Esophagus squamous epithelium (tissue), 5 donors: ENCODE data around the gene ADAMTS12. TPM values are rescaled to one million over a fixed set of nuclear protein-coding genes. Genes with fewer than 3 reads are reported as not detected.

ENCODE experiments used
- DNase-seq: peaks from one replicate; lab custom pipeline; 2025; lab: John Stamatoyannopoulos, UW
- H3K27ac ChIP-seq, 4 donors: fragments of 200-600 bp; sonication (generic); one replicate each; pipeline ENCODE4 v1.5.1; 2016 to 2019; ENCODE audit warnings: mild to moderate bottlenecking in 1 of 4
- H3K27me3 ChIP-seq, 4 donors: fragments of 200-600 bp; sonication (generic); 1 replicate in 3 of 4; 2 replicates in 1 of 4; pipeline versions ENCODE4 v1.5.1 to v1.6.0; 2017 to 2021; ENCODE audit warnings: antibody characterized with exemption in 1 of 4
- H3K36me3 ChIP-seq, 3 donors: fragments of 200-600 bp; sonication (generic); one replicate each; pipeline ENCODE4 v1.5.1; 2016 to 2019
- H3K4me1 ChIP-seq, 3 donors: fragments of 200-600 bp; sonication (generic); one replicate each; pipeline ENCODE4 v1.5.1; 2017 to 2019
- H3K4me3 ChIP-seq, 4 donors: fragments of 200-600 bp; sonication (generic); 1 replicate in 3 of 4; 2 replicates in 1 of 4; pipeline ENCODE4 v1.5.1; 2016 to 2019; ENCODE audit warnings: mild to moderate bottlenecking in 2 of 4, moderate library complexity in 1 of 4
- H3K9me3 ChIP-seq, 3 donors: fragments of 200-600 bp; sonication (generic); one replicate each; pipeline ENCODE4 v1.5.1; 2016 to 2019
- CTCF ChIP-seq, 6 experiments: fragments of 450-650 bp in 4 of 6; fragments of 200-600 bp in 2 of 6; sonication (generic) in 2 of 6; IDR thresholded peaks; one replicate each; pipeline ENCODE4 v1.5.1; 2016 to 2019; ENCODE audit warnings: antibody characterized with exemption in 6 of 6, mild to moderate bottlenecking in 4 of 6, moderate library complexity in 4 of 6
- POLR2A ChIP-seq, 4 donors: fragments of 450-650 bp; IDR thresholded peaks; one replicate each; pipeline ENCODE4 v1.6.1; 2017; ENCODE audit warnings: antibody characterized with exemption in 4 of 4, mild to moderate bottlenecking in 4 of 4, moderate library complexity in 3 of 4
- WGBS, 2 donors: methylation state at CpG; one replicate each; pipeline ENCODE4 v1.1.5; 2018; 5-methylcytosine and 5-hydroxymethylcytosine counted together
- intact Hi-C: fragments of 100-400 bp; cut with DNase I; formaldehyde crosslinking; loops from one replicate; pipeline ENCODE4 v1.15.0; 2022
- total RNA-seq, 4 donors: library from RNA; depleted of rRNA; stranded (reverse); fragments of >200 nt; gene quantifications; one replicate each; pipeline ENCODE4 v1.1.0, GENCODE V29; 2016
- donor health status: DM: yes; HTN: yes; CAD: no.

The ADAMTS12 gene
- total RNA-seq, 4 donors from 2014 or later, result 0.73 to 1.3 (median 0.76) TPM; not detected in 1

GRCh38 chr5:33832404-33833236, 59.2 kb downstream of the ADAMTS12 start:
- Histone ChIP-seq H3K9me3 (no peaks in the 10 kb centered on the region), H3K4me1 (no peaks in the 10 kb centered on the region), H3K36me3 (no peaks in the 10 kb centered on the region), H3K27ac (no peak overlapping the region), H3K27me3 (no peaks in the 10 kb centered on the region), H3K4me3 (no peak overlapping the region)
- 64 to 72% methylated on average over 7 of the region's 7 CpGs for WGBS, 2 donors
- TF ChIP-seq POLR2A (IDR thresholded peaks at IDR 0.05), result no peak
- TF ChIP-seq CTCF (IDR thresholded peaks at IDR 0.05), result no peak
- DNase-seq, result no peak
- intact Hi-C loops, result no loop called here

- intact Hi-C loops, result no loop called here
- Histone ChIP-seq H3K4me3 (no peak overlapping the region), H3K4me1 (no peaks in the 10 kb centered on the region), H3K9me3 (no peaks in the 10 kb centered on the region), H3K27ac (no peak overlapping the region), H3K36me3 (no peaks in the 10 kb centered on the region), H3K27me3 (no peaks in the 10 kb centered on the region)
- no peak for DNase-seq
- TF ChIP-seq CTCF (IDR thresholded peaks at IDR 0.05) (no peak), POLR2A (IDR thresholded peaks at IDR 0.05) (no peak)
- WGBS, 2 donors, result 82 to 88% methylated on average over 1 of the region's 1 CpG
These were observed 60.7 kb downstream of the ADAMTS12 start for GRCh38 chr5:33831041-33831440.

- no peak for TF ChIP-seq CTCF (IDR thresholded peaks at IDR 0.05)
- no peak for TF ChIP-seq POLR2A (IDR thresholded peaks at IDR 0.05)
- intact Hi-C loops, result no loop called here
- 64 to 82% methylated on average over 1 of the region's 1 CpG for WGBS, 2 donors
- Histone ChIP-seq H3K27me3 (no peaks in the 10 kb centered on the region), H3K27ac (no peak overlapping the region), H3K4me1 (no peaks in the 10 kb centered on the region), H3K36me3 (no peaks in the 10 kb centered on the region), H3K4me3 (no peak overlapping the region), H3K9me3 (no peaks in the 10 kb centered on the region)
- no peak for DNase-seq
These were observed 62.4 kb downstream of the ADAMTS12 start for GRCh38 chr5:33829430-33829829.

GRCh38 chr5:33828626-33829308, 63.0 kb downstream of the ADAMTS12 start:
- intact Hi-C loops, result no loop called here
- H3K27me3 ChIP-seq, result no peaks in the 10 kb centered on the region
- H3K4me3 ChIP-seq, result no peak overlapping the region
- no peaks in the 10 kb centered on the region for H3K36me3 ChIP-seq
- no peak for TF ChIP-seq CTCF (IDR thresholded peaks at IDR 0.05)
- TF ChIP-seq POLR2A (IDR thresholded peaks at IDR 0.05), result no peak
- 78 to 79% methylated on average over 7 of the region's 7 CpGs for WGBS, 2 donors
- no peak overlapping the region for H3K27ac ChIP-seq
- no peaks in the 10 kb centered on the region for H3K9me3 ChIP-seq
- DNase-seq, result no peak
- H3K4me1 ChIP-seq, result no peaks in the 10 kb centered on the region

- no peak for TF ChIP-seq CTCF (IDR thresholded peaks at IDR 0.05)
- TF ChIP-seq POLR2A (IDR thresholded peaks at IDR 0.05), result no peak
- Histone ChIP-seq H3K36me3 (no peaks in the 10 kb centered on the region), H3K9me3 (no peaks in the 10 kb centered on the region), H3K4me3 (no peak overlapping the region), H3K27me3 (no peaks in the 10 kb centered on the region), H3K4me1 (no peaks in the 10 kb centered on the region), H3K27ac (no peak overlapping the region)
- 58 to 64% methylated on average over 1 of the region's 1 CpG for WGBS, 2 donors
- intact Hi-C loops, result no loop called here
- no peak for DNase-seq
These were observed 63.9 kb downstream of the ADAMTS12 start for GRCh38 chr5:33827885-33828284.
